Measurements from ENCODE around the gene TUBD1.
"Not testable (repeated sequence)": the region's sequence is repeated elsewhere in the genome, so short reads cannot be mapped to it uniquely, and the experiment has no call there.

The TUBD1 gene

DNA sequence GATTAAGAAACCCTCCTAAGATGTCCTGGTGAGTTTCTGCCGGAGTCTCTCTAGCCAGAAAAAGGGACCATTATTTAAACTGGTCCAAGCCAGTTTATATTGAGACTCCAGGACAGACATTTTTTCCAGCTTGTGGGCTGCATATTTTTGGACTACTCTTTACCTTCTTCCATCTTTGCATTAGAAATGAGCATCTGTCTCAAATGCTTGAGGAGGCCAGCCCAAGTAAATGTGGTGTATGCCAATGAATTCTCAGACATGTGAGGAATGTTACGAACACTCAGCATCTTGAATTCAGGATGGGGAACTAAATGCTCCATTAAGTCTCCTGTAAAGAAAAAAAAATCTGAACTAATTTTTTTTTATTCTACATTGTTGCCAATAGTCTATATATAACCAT is 18.4 kb downstream of the TUBD1 start:
- DNase-seq (ENCODE audit: low read depth in 2 of 2) = no peak

GRCh38 chr17:59873414-59873813 is 19.3 kb downstream of the TUBD1 start:
- not testable (repeated sequence) for DNase-seq (ENCODE audit: low read depth in 2 of 2)

DNA sequence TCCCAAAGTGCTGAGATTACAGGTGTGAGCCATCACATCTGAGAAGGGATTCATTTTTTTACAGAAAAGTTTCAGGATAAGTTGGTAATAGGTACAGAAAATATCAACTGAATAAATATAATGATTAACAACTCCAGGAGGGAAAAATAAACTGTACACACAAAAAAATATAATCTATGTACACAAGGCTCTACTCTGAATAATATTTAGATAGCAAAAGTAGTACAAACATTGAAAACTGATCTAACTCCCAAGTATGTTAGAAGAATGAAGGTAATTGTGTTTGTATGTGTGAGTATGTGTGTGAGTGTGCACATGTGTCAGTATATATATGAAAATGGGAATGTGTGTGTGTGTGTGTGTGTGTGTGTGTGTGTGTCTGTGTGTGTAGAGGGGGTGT is 20.4 kb downstream of the TUBD1 start:
- DNase-seq (ENCODE audit: low read depth in 2 of 2) = no peak

DNA sequence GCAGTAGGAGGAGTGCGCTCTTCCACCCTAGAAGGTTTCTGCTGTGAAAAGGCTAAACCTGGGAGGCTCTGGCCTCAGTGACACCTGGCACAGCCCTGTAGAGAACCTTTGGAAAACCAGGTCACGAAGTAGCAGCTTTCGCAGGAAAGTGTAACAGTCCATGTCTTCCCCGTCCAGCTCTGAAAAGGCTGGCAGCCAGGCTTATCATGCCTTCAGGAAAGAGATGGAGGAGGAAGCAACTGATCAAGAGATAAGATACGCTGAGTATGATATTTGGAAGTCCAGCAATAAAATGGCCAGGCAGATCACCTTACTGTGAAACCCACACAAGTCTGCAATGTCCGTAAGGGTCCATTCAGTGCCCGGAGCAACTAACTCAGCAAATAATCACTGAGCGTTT is 22.3 kb downstream of the TUBD1 start:
- DNase-seq (ENCODE audit: low read depth in 2 of 2) = no peak

DNA sequence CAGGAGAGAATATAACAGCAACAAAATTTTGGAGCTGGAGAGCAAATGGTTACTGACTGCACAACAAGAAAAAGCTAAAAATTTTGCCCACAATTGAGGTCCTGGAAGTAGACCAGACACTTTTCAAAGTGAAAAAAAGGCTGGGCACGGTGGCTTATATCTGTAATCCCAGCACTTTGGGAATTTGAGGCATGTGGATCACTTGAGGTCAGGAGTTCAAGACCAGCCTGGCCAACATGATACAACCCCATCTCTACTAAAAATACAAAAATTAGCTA is 22.9 kb downstream of the TUBD1 start:
- no peak for DNase-seq (ENCODE audit: low read depth in 2 of 2)

DNA sequence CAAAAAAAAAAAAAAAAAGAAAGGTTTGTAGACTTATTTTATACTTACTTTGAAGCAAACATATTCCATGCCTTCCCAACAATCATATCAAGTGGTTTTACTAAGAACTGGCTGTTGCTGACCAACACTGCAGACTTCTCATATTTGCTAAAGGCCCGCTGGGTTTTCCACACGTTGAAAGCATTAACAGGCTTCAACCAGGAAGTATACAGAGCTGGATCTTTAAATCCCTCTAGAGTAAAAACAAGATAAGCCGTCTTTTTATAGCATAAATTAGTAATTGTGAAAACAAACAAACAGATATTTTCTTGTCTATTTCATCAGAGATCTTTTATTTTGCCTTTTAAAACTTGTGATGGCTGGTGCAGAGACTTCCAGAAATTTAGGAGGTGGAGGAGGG is 29.1 kb downstream of the TUBD1 start:
- DNase-seq (ENCODE audit: low read depth in 2 of 2) = no peak

GRCh38 chr17:59859444-59860025 is 33.2 kb downstream of the TUBD1 start:
- no peak for DNase-seq (ENCODE audit: low read depth in 2 of 2)

GRCh38 chr17:59858932-59859331 is 33.8 kb downstream of the TUBD1 start:
- no peak for DNase-seq (ENCODE audit: low read depth in 2 of 2)

DNA sequence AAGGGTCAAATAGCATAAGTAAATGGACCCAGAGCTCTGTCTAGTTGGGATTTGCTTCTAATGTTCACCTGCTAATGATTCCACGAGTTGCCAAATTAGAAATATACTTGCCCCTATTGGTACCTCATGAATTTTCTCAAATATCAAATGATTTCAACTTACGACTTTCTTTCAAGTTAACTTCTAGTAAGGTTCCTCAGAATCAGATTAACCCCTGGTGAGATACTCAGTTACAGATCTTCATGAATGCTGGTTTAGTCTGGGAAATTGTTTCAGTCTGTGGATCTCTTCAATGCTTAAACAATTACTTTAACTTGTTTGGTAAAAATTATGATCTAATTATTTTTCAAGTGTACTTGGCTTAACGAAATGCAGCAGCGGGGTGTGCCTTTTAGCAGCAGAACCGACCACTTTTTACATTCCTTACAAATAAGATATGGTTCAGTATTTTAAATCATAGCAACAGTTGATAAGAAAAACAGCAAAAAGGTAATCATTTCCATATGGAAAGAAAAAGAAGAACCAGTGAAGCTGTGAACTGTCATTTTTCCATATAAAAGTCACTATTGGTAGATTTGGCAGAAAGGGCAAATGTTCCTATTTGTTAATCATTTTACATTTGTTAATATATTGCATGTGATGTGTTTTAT is 34.5 kb downstream of the TUBD1 start:
- no peak for DNase-seq (ENCODE audit: low read depth in 2 of 2)

DNA sequence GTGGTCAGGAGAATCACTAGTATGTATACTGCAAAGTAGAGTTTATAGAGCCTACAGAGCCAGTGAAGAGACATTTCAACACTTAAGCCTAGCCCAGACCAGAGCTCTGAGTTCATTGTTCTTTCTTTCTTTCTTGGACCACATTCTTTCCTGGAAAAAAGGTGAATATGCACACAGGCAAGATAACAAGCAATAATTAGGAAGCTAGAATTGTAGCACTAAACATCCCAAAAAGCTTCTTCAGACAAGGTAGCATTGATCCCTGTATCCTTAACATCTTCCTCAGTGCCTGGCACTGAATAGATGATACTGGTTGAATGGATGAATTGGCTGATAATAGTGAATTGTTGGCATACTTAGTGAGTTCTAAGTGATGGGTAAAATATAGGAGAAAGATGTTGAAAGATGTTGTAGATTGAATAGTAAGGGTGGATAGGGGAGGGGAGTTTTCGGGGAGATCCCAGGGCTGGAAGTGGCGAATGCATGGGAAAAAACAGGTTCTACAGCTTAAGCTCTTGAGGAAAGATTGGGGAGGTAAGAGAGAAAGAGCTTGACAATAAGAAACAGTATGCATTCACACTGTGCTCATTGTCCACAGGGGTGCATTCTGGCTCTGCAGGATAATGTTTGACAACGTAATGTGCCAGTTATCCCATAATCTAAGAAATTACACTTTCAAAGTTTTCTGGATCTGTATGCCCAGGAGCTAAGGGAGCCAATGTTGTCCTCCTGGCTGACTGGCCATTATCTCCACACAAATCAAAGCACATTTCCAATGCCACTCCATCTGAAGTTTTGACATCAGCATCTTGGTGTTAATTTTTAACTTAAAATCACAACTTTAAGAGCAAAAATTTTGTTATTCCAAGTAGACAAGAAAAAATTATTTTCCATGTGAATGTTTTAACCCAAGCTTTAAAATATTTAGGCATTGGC is 35.6 kb downstream of the TUBD1 start:
- no peak for DNase-seq (ENCODE audit: low read depth in 2 of 2)

- not testable (repeated sequence) for DNase-seq (ENCODE audit: low read depth in 2 of 2)
Observed at GRCh38 chr17:59853919-59854729, 38.6 kb downstream of the TUBD1 start.

GRCh38 chr17:59853168-59853918 is 39.4 kb downstream of the TUBD1 start:
- DNase-seq (ENCODE audit: low read depth in 2 of 2) = no peak

GRCh38 chr17:59852847-59853167 is 39.9 kb downstream of the TUBD1 start:
- DNase-seq (ENCODE audit: low read depth in 2 of 2) = not testable (repeated sequence)

DNA sequence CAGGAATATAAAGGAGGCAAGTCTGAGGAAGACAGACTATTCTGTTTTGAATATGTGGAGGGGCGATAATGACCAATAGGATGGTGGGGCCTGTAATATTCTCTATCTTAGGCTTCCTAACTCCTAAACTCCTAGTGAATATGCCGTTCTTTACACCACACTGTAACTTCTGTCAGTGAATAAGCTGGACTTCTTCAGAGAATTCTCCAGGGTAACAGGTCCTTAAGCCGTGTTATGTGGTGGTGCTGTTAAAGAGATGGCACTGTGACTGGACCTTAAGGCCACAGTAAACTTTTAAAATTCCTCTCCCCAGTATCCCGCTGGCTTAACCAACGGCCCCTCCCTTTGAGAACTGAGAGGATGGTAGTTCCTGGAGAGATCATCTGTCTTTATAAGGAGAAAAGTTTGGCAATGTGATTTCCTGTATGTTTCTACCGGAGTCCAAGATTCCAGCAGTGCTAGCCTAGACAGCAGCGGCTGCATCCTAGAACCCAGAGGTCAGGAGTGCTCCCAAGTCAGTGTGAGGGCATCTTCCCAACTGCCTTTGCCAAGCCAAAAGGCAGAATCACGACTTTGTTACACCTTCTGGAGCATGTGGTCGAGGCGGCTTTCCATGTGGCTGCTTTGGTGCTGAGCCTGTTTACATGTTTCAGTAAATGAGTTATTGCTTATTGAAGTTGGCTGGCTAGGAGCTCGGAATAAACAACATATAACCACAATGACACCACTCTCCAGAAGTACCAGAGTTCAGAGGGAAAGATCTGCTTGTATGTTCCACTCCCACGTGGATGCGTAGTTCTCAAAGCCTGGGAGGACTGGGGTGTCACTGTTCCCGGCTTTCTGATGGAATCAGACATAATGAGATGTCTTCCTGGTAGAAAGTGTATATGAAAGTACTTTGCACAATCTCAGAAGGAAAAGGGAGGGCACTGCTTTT is 41.0 kb downstream of the TUBD1 start:
- no peak for DNase-seq (ENCODE audit: low read depth in 2 of 2)

- not testable (repeated sequence) for DNase-seq (ENCODE audit: low read depth in 2 of 2)
Observed at GRCh38 chr17:59850311-59850710, 42.4 kb downstream of the TUBD1 start.

GRCh38 chr17:59848778-59849177 is 44.0 kb downstream of the TUBD1 start:
- no peak for DNase-seq (ENCODE audit: low read depth in 2 of 2)

- no peak for DNase-seq (ENCODE audit: low read depth in 2 of 2)
Observed at GRCh38 chr17:59848385-59848668, 44.4 kb downstream of the TUBD1 start.

DNA sequence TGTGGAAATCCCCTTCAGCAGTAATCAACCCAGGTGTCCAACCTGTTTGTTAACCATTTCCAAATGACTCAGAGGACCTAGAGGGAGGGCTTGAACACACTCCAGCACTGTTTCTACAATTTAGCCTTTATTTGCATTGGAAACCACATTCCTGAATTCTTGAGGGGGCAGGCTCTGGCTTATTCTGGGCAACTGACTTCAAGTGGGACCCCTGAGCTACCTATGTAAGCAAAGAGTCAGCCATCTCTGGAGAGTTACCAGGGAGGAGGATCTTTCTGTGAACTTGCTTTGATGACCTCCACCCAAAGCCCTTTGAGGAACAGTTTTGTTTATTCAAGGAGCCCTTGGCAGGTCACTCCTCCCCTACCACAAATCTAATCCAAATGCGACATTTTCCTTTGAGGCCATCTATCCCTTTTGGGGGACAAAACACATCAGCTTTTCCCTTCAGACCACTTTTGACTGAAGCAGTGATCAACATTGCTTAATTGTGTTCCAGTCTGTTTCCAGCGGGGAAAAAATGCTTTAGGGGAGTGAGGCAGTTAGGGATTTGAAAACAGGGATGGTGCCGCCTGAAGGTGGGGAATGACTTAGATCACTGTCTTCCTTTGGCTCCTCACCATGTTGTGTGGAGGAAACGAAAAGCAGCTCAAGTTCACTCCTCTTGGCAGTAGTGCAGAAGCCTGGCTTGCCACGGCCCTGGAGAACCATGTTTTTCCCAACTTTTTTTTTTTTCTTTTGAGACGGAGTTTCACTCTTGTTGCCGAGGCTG is 46.2 kb downstream of the TUBD1 start:
- no peak for DNase-seq (ENCODE audit: low read depth in 2 of 2)

DNA sequence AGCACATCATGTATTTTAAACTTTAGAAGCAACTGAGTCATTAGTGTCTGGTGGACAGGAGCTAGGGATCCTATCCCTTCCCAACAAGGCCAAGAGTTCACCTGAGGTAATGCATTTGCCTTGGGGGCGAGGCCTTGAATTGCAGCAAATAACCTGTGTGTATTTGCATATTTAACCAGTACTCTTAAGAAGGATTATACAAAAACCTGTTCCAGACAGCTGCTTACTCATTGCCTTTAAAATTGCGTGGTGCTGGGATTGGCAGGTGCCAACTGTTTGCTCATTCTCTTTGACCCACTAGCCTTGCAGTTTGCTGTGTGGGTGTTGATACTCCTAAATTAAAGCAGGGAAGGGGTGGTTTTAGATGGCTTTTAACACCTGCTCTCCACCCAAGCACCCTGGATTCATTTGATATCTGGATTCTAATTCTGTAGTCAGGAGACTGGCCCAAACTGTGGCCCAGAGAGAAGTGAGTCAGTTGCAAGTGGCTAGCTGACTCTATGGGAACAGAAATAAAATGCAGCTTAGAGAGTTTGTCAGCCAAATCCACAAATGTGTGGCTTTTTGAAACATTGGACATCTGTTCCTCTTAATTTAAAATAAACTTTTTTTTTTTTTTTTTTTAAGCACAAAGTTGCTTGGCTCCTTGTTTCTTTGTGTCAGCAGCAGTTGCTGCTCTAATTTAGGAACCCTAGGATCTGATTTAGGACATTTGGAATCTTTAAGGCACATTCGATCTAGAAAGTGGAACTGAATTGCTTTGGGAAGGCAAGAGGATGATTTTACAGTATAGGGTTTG is 46.9 kb downstream of the TUBD1 start:
- no peak for DNase-seq (ENCODE audit: low read depth in 2 of 2)
